ENCODE results near the gene HDAC9. TPM values are rescaled to one million over a fixed set of nuclear protein-coding genes. Genes with fewer than 3 reads are reported as not detected.

HDAC9 gene
- total RNA-seq, 3 donors from 2014 or later (not counting 1 experiment from before 2014, with no cell fraction given): 19.1 to 41.1 (median 24.1) TPM

GRCh38 chr7:18566205-18566604 is 70.7 kb downstream of the HDAC9 start:
- no CpG with 5 or more reads among the region's 1 CpG for WGBS (ENCODE audit: insufficient coverage)
- Mint-ChIP-seq H3K4me3 (no peak overlapping the region), H3K27me3 (ENCODE audit: low read depth in 2 of 2) (no peaks in the 10 kb centered on the region), H3K27ac (no peak overlapping the region), H3K36me3 (no peaks in the 10 kb centered on the region), H3K4me1 (peaks cover 11 to 12% of the 10 kb centered on the region in 2 donors), H3K9me3 (no peaks in the 10 kb centered on the region)
- H3K27ac ChIP-seq (ENCODE audit: low read length): peak overlapping the region; percentile 33
- ATAC-seq: no peak
- H3K4me1 ChIP-seq (ENCODE audit: control insufficient read depth, insufficient read depth, low read length): no peaks in the 10 kb centered on the region
- H3K27me3 ChIP-seq (ENCODE audit: control insufficient read depth, insufficient read depth, low read length): no peaks in the 10 kb centered on the region
- TF ChIP-seq CTCF (IDR thresholded peaks at IDR 0.05): no peak
- intact Hi-C loops (cut with micrococcal nuclease): no loop called here
- H3K9me3 ChIP-seq (ENCODE audit: control insufficient read depth, insufficient read depth, low read length): no peaks in the 10 kb centered on the region
- no peaks in the 10 kb centered on the region for H3K36me3 ChIP-seq (ENCODE audit: control insufficient read depth, insufficient read depth, low read length)
- DNase-seq: no peak
- H3K4me3 ChIP-seq (ENCODE audit: low read length): no peak overlapping the region

DNA sequence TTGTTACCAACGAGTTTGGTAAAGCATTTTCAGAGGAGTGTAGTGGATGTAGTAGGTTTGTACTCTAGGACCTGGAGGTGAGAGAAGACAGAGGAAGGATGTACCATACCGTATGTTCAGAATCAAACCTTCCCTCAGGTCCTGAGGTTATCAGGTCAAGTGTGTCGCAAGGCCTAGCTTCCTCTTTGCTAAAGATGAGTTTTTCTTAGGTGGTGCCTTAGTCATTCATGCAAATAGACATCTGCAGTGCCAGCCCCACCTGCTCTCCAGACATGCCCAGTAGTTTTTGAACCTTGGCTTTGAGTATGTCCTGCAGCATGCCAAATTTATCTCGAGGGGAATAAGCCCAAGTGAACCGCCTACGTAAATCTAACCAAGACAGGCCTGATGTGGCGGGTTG is 71.3 kb downstream of the HDAC9 start:
- DNase-seq (no peak), ATAC-seq (peak; percentile 15 to 61 (median 27))
- no peak overlapping the region for H3K27ac Mint-ChIP-seq
- Histone ChIP-seq H3K27me3 (ENCODE audit: control insufficient read depth, insufficient read depth, low read length) (no peaks in the 10 kb centered on the region), H3K4me3 (ENCODE audit: low read length) (no peak overlapping the region), H3K27ac (ENCODE audit: low read length) (peak overlapping the region; percentile 33), H3K4me1 (ENCODE audit: control insufficient read depth, insufficient read depth, low read length) (no peaks in the 10 kb centered on the region), H3K36me3 (ENCODE audit: control insufficient read depth, insufficient read depth, low read length) (no peaks in the 10 kb centered on the region), H3K9me3 (ENCODE audit: control insufficient read depth, insufficient read depth, low read length) (no peaks in the 10 kb centered on the region)
- 63% methylated on average over 7 of the region's 7 CpGs for WGBS (ENCODE audit: insufficient coverage)
- H3K9me3 Mint-ChIP-seq: no peaks in the 10 kb centered on the region
- intact Hi-C loops (cut with micrococcal nuclease): no loop called here
- no peaks in the 10 kb centered on the region for H3K36me3 Mint-ChIP-seq
- TF ChIP-seq CTCF (IDR thresholded peaks at IDR 0.05): no peak
- peaks cover 11 to 12% of the 10 kb centered on the region in 2 donors for H3K4me1 Mint-ChIP-seq
- no peak overlapping the region for H3K4me3 Mint-ChIP-seq
- no peaks in the 10 kb centered on the region for H3K27me3 Mint-ChIP-seq (ENCODE audit: low read depth in 2 of 2)

GRCh38 chr7:18570441-18570840 is 74.9 kb downstream of the HDAC9 start:
- Histone ChIP-seq H3K27ac (ENCODE audit: low read length) (no peak overlapping the region), H3K4me1 (ENCODE audit: control insufficient read depth, insufficient read depth, low read length) (no peaks in the 10 kb centered on the region), H3K36me3 (ENCODE audit: control insufficient read depth, insufficient read depth, low read length) (no peaks in the 10 kb centered on the region), H3K4me3 (ENCODE audit: low read length) (no peak overlapping the region), H3K27me3 (ENCODE audit: control insufficient read depth, insufficient read depth, low read length) (no peaks in the 10 kb centered on the region), H3K9me3 (ENCODE audit: control insufficient read depth, insufficient read depth, low read length) (no peaks in the 10 kb centered on the region)
- DNase-seq (no peak), ATAC-seq (no peak)
- no peak overlapping the region for H3K27ac Mint-ChIP-seq
- WGBS (ENCODE audit: insufficient coverage): 87% methylated on average over 2 of the region's 3 CpGs
- no peaks in the 10 kb centered on the region for H3K36me3 Mint-ChIP-seq
- no peak for TF ChIP-seq CTCF (IDR thresholded peaks at IDR 0.05)
- H3K9me3 Mint-ChIP-seq: no peaks in the 10 kb centered on the region
- H3K4me3 Mint-ChIP-seq: no peak overlapping the region
- H3K27me3 Mint-ChIP-seq (ENCODE audit: low read depth in 2 of 2): no peaks in the 10 kb centered on the region
- H3K4me1 Mint-ChIP-seq: peaks cover 11 to 12% of the 10 kb centered on the region in 2 donors
- intact Hi-C loops (cut with micrococcal nuclease): no loop called here

- no peak overlapping the region for H3K27ac Mint-ChIP-seq
- Histone ChIP-seq H3K4me3 (ENCODE audit: low read length) (no peak overlapping the region), H3K27ac (ENCODE audit: low read length) (no peak overlapping the region), H3K9me3 (ENCODE audit: control insufficient read depth, insufficient read depth, low read length) (no peaks in the 10 kb centered on the region), H3K36me3 (ENCODE audit: control insufficient read depth, insufficient read depth, low read length) (no peaks in the 10 kb centered on the region), H3K27me3 (ENCODE audit: control insufficient read depth, insufficient read depth, low read length) (no peaks in the 10 kb centered on the region), H3K4me1 (ENCODE audit: control insufficient read depth, insufficient read depth, low read length) (no peaks in the 10 kb centered on the region)
- H3K4me1 Mint-ChIP-seq: peaks cover 12 to 16% of the 10 kb centered on the region in 2 donors
- intact Hi-C loops (cut with micrococcal nuclease): no loop called here
- TF ChIP-seq CTCF (IDR thresholded peaks at IDR 0.05): no peak
- no peaks in the 10 kb centered on the region for H3K27me3 Mint-ChIP-seq (ENCODE audit: low read depth in 2 of 2)
- 100% methylated on average over 1 of the region's 3 CpGs for WGBS (ENCODE audit: insufficient coverage)
- no peaks in the 10 kb centered on the region for H3K36me3 Mint-ChIP-seq
- H3K4me3 Mint-ChIP-seq: no peak overlapping the region
- ATAC-seq (no peak), DNase-seq (no peak)
- H3K9me3 Mint-ChIP-seq: no peaks in the 10 kb centered on the region
Observed at GRCh38 chr7:18570890-18571478, 75.4 kb downstream of the HDAC9 start.

All from natural killer cell (primary cell).